ENCODE data around the gene ITPR2.

DNA sequence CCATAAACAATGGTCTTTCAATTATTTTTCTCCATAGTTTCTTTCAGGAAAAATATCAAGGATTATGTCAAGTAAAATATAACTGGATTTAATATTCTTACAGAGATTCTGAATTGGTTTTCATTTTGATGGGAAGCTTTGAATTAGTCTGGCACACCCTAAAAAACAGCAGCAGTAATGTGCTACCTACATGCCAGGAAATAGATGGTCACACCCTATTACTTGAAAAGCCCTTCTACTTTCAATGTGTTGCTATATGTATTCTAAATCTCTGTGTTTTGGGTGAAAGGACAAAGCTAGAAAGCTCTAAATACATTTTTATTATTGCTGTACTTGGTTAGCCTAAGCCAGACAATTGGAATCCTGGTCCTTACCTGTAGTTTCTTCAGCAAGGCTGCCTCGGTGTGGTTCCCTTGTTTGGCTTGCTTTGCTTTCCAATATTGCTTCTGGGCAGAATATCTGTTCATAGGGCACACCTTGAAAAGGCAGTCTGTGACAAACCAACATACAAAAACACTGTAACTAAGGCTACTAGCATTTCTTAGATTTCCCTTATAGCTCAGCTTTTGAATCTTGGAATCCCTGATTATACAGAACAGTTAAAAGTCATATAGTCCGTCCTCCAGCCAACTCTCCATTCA is 107.6 kb downstream of the ITPR2 start:
- TF ChIP-seq, protein P1, sequence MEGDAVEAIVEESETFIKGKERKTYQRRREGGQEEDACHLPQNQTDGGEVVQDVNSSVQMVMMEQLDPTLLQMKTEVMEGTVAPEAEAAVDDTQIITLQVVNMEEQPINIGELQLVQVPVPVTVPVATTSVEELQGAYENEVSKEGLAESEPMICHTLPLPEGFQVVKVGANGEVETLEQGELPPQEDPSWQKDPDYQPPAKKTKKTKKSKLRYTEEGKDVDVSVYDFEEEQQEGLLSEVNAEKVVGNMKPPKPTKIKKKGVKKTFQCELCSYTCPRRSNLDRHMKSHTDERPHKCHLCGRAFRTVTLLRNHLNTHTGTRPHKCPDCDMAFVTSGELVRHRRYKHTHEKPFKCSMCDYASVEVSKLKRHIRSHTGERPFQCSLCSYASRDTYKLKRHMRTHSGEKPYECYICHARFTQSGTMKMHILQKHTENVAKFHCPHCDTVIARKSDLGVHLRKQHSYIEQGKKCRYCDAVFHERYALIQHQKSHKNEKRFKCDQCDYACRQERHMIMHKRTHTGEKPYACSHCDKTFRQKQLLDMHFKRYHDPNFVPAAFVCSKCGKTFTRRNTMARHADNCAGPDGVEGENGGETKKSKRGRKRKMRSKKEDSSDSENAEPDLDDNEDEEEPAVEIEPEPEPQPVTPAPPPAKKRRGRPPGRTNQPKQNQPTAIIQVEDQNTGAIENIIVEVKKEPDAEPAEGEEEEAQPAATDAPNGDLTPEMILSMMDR (IDR thresholded peaks at IDR 0.05) = no peak
- TF ChIP-seq POLR2A (IDR thresholded peaks at IDR 0.05) = no peak

Measured in adrenal gland (tissue), 5 donors.